ENCODE measurements around the gene ADAP1. TPM values are rescaled to one million over a fixed set of nuclear protein-coding genes. Genes with fewer than 3 reads are reported as not detected.

The ADAP1 gene
- total RNA-seq, 2 experiments from 2014 or later, result 2.4 to 7.0 TPM

GRCh38 chr7:913736-914520 is 40.6 kb downstream of the ADAP1 start:
- H3K9me3 ChIP-seq (ENCODE audit: low read length), result no peaks in the 10 kb centered on the region
- no peaks in the 10 kb centered on the region for H3K79me2 ChIP-seq (ENCODE audit: insufficient read depth, low read depth, low read length)
- TF ChIP-seq CTCF (conservative IDR thresholded peaks at IDR 0.05; ENCODE audit: low read length) (no peak), EZH2phosphoT487 (IDR thresholded peaks at IDR 0.05; ENCODE audit: borderline replicate concordance, low read depth, low read length) (no peak)
- intact Hi-C loops (cut with micrococcal nuclease; ENCODE audit: unreplicated experiment), result loop anchor here (5.0 kb wide), 1 partner anchor 38 kb away; the partner anchor contains the start of gene ADAP1
- no TSS peak for BruUV-seq (replicated peaks)
- peaks cover 15% of the 10 kb centered on the region for H3K4me1 ChIP-seq (ENCODE audit: insufficient read depth, low read length, poor library complexity, severe bottlenecking)
- no peaks in the 10 kb centered on the region for H3K9me2 ChIP-seq (ENCODE audit: insufficient read depth, low read length)
- no peak overlapping the region for H3K27ac ChIP-seq (ENCODE audit: low read depth, low read length, poor library complexity, severe bottlenecking)
- DNase-seq (ENCODE audit: low spot score), result no peak
- ChIA-PET POLR2A (no interaction called here), CTCF (ENCODE audit: unreplicated experiment) (no interaction called here)
- H2AFZ ChIP-seq (ENCODE audit: low read length), result no peak overlapping the region
- no peaks in the 10 kb centered on the region for H4K20me1 ChIP-seq (ENCODE audit: insufficient read depth, low read length)
- no peaks in the 10 kb centered on the region for H3K36me3 ChIP-seq (ENCODE audit: insufficient read depth, low read length)
- no peak overlapping the region for H3K4me2 ChIP-seq (ENCODE audit: low read length)
- H3K4me3 ChIP-seq (ENCODE audit: low read depth, low read length, poor library complexity, severe bottlenecking), result no peak overlapping the region

GRCh38 chr7:911791-912480 is 42.5 kb downstream of the ADAP1 start:
- no TSS peak for BruUV-seq (replicated peaks)
- H3K4me1 ChIP-seq (ENCODE audit: insufficient read depth, low read length, poor library complexity, severe bottlenecking), result peaks cover 15% of the 10 kb centered on the region
- no peaks in the 10 kb centered on the region for H4K20me1 ChIP-seq (ENCODE audit: insufficient read depth, low read length)
- no peak overlapping the region for H3K27ac ChIP-seq (ENCODE audit: low read depth, low read length, poor library complexity, severe bottlenecking)
- no peaks in the 10 kb centered on the region for H3K79me2 ChIP-seq (ENCODE audit: insufficient read depth, low read depth, low read length)
- H3K9me2 ChIP-seq (ENCODE audit: insufficient read depth, low read length), result no peaks in the 10 kb centered on the region
- H2AFZ ChIP-seq (ENCODE audit: low read length), result no peak overlapping the region
- H3K36me3 ChIP-seq (ENCODE audit: insufficient read depth, low read length), result no peaks in the 10 kb centered on the region
- H3K9me3 ChIP-seq (ENCODE audit: low read length), result no peaks in the 10 kb centered on the region
- ChIA-PET CTCF (ENCODE audit: unreplicated experiment) (no interaction called here), POLR2A (no interaction called here)
- H3K4me3 ChIP-seq (ENCODE audit: low read depth, low read length, poor library complexity, severe bottlenecking), result no peak overlapping the region
- no peak overlapping the region for H3K4me2 ChIP-seq (ENCODE audit: low read length)
- DNase-seq (ENCODE audit: low spot score), result no peak
- TF ChIP-seq CTCF (conservative IDR thresholded peaks at IDR 0.05; ENCODE audit: low read length) (no peak), EZH2phosphoT487 (IDR thresholded peaks at IDR 0.05; ENCODE audit: borderline replicate concordance, low read depth, low read length) (no peak)
- intact Hi-C loops (cut with micrococcal nuclease; ENCODE audit: unreplicated experiment), result loop anchor here (5.0 kb wide), 1 partner anchor 40 kb away; the partner anchor contains the start of gene ADAP1

All from OCI-LY7 (cell line).